ENCODE measurements around the gene UGGT1.

DNA sequence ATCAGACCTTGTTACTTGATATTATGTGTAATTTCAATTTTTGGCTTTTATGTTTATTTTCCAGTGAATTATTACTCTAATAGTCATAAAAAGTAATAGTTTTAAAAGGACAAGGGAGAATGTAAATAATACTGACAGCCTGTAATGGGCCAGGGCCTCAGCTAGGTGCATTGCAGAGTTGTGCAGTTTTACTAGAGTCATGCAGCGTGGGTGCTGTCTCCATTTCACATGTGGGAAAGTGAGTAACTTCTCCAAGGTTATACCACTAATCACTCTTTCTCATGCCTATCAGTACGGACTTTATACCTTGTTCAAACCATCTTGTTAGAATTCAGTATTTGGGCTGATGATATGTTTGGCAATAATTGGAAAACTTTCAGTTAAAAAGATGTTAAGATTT lies 73.3 kb downstream of the UGGT1 start:
- TF ChIP-seq, protein P1, sequence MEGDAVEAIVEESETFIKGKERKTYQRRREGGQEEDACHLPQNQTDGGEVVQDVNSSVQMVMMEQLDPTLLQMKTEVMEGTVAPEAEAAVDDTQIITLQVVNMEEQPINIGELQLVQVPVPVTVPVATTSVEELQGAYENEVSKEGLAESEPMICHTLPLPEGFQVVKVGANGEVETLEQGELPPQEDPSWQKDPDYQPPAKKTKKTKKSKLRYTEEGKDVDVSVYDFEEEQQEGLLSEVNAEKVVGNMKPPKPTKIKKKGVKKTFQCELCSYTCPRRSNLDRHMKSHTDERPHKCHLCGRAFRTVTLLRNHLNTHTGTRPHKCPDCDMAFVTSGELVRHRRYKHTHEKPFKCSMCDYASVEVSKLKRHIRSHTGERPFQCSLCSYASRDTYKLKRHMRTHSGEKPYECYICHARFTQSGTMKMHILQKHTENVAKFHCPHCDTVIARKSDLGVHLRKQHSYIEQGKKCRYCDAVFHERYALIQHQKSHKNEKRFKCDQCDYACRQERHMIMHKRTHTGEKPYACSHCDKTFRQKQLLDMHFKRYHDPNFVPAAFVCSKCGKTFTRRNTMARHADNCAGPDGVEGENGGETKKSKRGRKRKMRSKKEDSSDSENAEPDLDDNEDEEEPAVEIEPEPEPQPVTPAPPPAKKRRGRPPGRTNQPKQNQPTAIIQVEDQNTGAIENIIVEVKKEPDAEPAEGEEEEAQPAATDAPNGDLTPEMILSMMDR (IDR thresholded peaks at IDR 0.05), result no peak
- TF ChIP-seq, protein P2, sequence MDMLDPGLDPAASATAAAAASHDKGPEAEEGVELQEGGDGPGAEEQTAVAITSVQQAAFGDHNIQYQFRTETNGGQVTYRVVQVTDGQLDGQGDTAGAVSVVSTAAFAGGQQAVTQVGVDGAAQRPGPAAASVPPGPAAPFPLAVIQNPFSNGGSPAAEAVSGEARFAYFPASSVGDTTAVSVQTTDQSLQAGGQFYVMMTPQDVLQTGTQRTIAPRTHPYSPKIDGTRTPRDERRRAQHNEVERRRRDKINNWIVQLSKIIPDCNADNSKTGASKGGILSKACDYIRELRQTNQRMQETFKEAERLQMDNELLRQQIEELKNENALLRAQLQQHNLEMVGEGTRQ (IDR thresholded peaks at IDR 0.05; ENCODE audit: borderline replicate concordance, low read depth, low read length), result no peak
- TF ChIP-seq, protein P3, sequence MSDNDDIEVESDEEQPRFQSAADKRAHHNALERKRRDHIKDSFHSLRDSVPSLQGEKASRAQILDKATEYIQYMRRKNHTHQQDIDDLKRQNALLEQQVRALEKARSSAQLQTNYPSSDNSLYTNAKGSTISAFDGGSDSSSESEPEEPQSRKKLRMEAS (IDR thresholded peaks at IDR 0.05; ENCODE audit: low read depth), result no peak
- TF ChIP-seq EZH2phosphoT487 (IDR thresholded peaks at IDR 0.05; ENCODE audit: borderline replicate concordance, low read depth) (no peak), CHD2 (IDR thresholded peaks at IDR 0.05; ENCODE audit: low read length, partially characterized antibody) (no peak), FOXM1 (IDR thresholded peaks at IDR 0.05; ENCODE audit: low read depth) (no peak), GABPA (IDR thresholded peaks at IDR 0.05; ENCODE audit: low read depth) (no peak), RFX5 (IDR thresholded peaks at IDR 0.05; ENCODE audit: low read length) (no peak), NFIC (IDR thresholded peaks at IDR 0.05; ENCODE audit: borderline replicate concordance) (no peak)
- TF ChIP-seq, protein P4, sequence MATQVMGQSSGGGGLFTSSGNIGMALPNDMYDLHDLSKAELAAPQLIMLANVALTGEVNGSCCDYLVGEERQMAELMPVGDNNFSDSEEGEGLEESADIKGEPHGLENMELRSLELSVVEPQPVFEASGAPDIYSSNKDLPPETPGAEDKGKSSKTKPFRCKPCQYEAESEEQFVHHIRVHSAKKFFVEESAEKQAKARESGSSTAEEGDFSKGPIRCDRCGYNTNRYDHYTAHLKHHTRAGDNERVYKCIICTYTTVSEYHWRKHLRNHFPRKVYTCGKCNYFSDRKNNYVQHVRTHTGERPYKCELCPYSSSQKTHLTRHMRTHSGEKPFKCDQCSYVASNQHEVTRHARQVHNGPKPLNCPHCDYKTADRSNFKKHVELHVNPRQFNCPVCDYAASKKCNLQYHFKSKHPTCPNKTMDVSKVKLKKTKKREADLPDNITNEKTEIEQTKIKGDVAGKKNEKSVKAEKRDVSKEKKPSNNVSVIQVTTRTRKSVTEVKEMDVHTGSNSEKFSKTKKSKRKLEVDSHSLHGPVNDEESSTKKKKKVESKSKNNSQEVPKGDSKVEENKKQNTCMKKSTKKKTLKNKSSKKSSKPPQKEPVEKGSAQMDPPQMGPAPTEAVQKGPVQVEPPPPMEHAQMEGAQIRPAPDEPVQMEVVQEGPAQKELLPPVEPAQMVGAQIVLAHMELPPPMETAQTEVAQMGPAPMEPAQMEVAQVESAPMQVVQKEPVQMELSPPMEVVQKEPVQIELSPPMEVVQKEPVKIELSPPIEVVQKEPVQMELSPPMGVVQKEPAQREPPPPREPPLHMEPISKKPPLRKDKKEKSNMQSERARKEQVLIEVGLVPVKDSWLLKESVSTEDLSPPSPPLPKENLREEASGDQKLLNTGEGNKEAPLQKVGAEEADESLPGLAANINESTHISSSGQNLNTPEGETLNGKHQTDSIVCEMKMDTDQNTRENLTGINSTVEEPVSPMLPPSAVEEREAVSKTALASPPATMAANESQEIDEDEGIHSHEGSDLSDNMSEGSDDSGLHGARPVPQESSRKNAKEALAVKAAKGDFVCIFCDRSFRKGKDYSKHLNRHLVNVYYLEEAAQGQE (IDR thresholded peaks at IDR 0.05; ENCODE audit: low read depth, low read length), result no peak
